Activated CD8-positive, alpha-beta memory T cell treated with anti-CD3 and anti-CD28 coated beads, Interleukin-2, amount 50 U/mL, for 24 hours (primary cell): Measurements from ENCODE around the gene BPIFA3.

Experiments used
- DNase-seq: peaks from one replicate; pipeline ENCODE4 v3.0.0-alpha.2; 2020; ENCODE audit errors: extremely low read depth

BPIFA3 gene

GRCh38 chr20:33263784-33264183 is 46.6 kb downstream of the BPIFA3 start:
- DNase-seq, result no peak

- no peak for DNase-seq
Observed at GRCh38 chr20:33267701-33268100, 50.5 kb downstream of the BPIFA3 start.

- no peak for DNase-seq
Observed at GRCh38 chr20:33272155-33272873, 55.2 kb downstream of the BPIFA3 start.

- no peak for DNase-seq
Observed at GRCh38 chr20:33273117-33273851, 56.1 kb downstream of the BPIFA3 start.

GRCh38 chr20:33275215-33275614 is 58.1 kb downstream of the BPIFA3 start:
- DNase-seq, result no peak

- no peak for DNase-seq
Observed at GRCh38 chr20:33275871-33276270, 58.7 kb downstream of the BPIFA3 start.

- DNase-seq, result no peak
Observed at GRCh38 chr20:33276303-33277113, 59.4 kb downstream of the BPIFA3 start.
